Measurements from ENCODE around the gene ADAMTS12.

ADAMTS12 gene

GRCh38 chr5:33766023-33766422, 125.8 kb downstream of the ADAMTS12 start:
- TF ChIP-seq CSDC2 (CRISPR knock-in tag; IDR thresholded peaks at IDR 0.05), result no peak
- TF ChIP-seq, protein P1, sequence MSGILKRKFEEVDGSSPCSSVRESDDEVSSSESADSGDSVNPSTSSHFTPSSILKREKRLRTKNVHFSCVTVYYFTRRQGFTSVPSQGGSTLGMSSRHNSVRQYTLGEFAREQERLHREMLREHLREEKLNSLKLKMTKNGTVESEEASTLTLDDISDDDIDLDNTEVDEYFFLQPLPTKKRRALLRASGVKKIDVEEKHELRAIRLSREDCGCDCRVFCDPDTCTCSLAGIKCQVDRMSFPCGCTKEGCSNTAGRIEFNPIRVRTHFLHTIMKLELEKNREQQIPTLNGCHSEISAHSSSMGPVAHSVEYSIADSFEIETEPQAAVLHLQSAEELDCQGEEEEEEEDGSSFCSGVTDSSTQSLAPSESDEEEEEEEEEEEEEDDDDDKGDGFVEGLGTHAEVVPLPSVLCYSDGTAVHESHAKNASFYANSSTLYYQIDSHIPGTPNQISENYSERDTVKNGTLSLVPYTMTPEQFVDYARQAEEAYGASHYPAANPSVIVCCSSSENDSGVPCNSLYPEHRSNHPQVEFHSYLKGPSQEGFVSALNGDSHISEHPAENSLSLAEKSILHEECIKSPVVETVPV (CRISPR knock-in tag; IDR thresholded peaks at IDR 0.05), result no peak
- TF ChIP-seq OSR1 (CRISPR knock-in tag; IDR thresholded peaks at IDR 0.05), result no peak
- no peak for TF ChIP-seq TCF4 (CRISPR knock-in tag; IDR thresholded peaks at IDR 0.05; ENCODE audit: borderline replicate concordance)
- TF ChIP-seq, protein P2, sequence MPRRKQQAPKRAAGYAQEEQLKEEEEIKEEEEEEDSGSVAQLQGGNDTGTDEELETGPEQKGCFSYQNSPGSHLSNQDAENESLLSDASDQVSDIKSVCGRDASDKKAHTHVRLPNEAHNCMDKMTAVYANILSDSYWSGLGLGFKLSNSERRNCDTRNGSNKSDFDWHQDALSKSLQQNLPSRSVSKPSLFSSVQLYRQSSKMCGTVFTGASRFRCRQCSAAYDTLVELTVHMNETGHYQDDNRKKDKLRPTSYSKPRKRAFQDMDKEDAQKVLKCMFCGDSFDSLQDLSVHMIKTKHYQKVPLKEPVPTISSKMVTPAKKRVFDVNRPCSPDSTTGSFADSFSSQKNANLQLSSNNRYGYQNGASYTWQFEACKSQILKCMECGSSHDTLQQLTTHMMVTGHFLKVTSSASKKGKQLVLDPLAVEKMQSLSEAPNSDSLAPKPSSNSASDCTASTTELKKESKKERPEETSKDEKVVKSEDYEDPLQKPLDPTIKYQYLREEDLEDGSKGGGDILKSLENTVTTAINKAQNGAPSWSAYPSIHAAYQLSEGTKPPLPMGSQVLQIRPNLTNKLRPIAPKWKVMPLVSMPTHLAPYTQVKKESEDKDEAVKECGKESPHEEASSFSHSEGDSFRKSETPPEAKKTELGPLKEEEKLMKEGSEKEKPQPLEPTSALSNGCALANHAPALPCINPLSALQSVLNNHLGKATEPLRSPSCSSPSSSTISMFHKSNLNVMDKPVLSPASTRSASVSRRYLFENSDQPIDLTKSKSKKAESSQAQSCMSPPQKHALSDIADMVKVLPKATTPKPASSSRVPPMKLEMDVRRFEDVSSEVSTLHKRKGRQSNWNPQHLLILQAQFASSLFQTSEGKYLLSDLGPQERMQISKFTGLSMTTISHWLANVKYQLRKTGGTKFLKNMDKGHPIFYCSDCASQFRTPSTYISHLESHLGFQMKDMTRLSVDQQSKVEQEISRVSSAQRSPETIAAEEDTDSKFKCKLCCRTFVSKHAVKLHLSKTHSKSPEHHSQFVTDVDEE (CRISPR knock-in tag; IDR thresholded peaks at IDR 0.05), result no peak
- TF ChIP-seq ZNF565 (CRISPR knock-in tag; conservative IDR thresholded peaks at IDR 0.05; ENCODE audit: low read depth), result no peak
- no peak for TF ChIP-seq ZC3H10 (CRISPR knock-in tag; IDR thresholded peaks at IDR 0.05)
- no peak for ATAC-seq

DNA sequence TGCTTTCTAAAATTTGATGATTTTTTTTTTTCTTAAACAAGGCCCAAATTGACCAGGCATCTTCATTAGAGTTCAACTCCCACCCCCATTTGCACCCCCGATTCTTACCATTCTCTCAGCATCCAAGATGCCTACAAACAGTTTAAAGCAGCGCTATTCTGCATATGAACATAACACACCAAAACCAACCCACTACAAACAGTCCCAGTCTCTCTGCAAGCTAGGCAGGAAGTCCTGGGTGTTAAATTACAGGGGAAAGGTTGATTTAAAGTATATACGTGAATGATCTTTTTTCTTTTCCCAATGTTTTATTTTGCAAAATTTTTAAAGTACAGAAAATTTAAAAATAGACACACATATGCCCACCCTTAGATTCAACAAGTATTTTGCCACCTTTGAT, 127.0 kb downstream of the ADAMTS12 start:
- no peak for TF ChIP-seq PPARA (CRISPR knock-in tag; IDR thresholded peaks at IDR 0.05; ENCODE audit: borderline replicate concordance)
- no peak for TF ChIP-seq ISL1 (CRISPR knock-in tag; IDR thresholded peaks at IDR 0.05)
- TF ChIP-seq SNAI2 (CRISPR knock-in tag; IDR thresholded peaks at IDR 0.05), result no peak
- TF ChIP-seq, protein P3, sequence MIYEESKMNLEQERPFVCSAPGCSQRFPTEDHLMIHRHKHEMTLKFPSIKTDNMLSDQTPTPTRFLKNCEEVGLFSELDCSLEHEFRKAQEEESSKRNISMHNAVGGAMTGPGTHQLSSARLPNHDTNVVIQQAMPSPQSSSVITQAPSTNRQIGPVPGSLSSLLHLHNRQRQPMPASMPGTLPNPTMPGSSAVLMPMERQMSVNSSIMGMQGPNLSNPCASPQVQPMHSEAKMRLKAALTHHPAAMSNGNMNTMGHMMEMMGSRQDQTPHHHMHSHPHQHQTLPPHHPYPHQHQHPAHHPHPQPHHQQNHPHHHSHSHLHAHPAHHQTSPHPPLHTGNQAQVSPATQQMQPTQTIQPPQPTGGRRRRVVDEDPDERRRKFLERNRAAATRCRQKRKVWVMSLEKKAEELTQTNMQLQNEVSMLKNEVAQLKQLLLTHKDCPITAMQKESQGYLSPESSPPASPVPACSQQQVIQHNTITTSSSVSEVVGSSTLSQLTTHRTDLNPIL (CRISPR knock-in tag; IDR thresholded peaks at IDR 0.05; ENCODE audit: low read depth), result no peak
- TF ChIP-seq, protein P4, sequence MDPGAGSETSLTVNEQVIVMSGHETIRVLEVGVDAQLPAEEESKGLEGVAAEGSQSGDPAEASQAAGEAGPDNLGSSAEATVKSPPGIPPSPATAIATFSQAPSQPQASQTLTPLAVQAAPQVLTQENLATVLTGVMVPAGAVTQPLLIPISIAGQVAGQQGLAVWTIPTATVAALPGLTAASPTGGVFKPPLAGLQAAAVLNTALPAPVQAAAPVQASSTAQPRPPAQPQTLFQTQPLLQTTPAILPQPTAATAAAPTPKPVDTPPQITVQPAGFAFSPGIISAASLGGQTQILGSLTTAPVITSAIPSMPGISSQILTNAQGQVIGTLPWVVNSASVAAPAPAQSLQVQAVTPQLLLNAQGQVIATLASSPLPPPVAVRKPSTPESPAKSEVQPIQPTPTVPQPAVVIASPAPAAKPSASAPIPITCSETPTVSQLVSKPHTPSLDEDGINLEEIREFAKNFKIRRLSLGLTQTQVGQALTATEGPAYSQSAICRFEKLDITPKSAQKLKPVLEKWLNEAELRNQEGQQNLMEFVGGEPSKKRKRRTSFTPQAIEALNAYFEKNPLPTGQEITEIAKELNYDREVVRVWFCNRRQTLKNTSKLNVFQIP (CRISPR knock-in tag; IDR thresholded peaks at IDR 0.05; ENCODE audit: borderline replicate concordance, low read depth), result no peak
- TF ChIP-seq CSDC2 (CRISPR knock-in tag; IDR thresholded peaks at IDR 0.05), result no peak
- TF ChIP-seq ZNF565 (CRISPR knock-in tag; conservative IDR thresholded peaks at IDR 0.05; ENCODE audit: low read depth), result no peak
- no peak for TF ChIP-seq ARNTL (CRISPR knock-in tag; IDR thresholded peaks at IDR 0.05; ENCODE audit: borderline replicate concordance, low read depth)
- no peak for TF ChIP-seq ZNF8 (CRISPR knock-in tag; IDR thresholded peaks at IDR 0.05)
- TF ChIP-seq BACH2 (CRISPR knock-in tag; IDR thresholded peaks at IDR 0.05; ENCODE audit: borderline replicate concordance), result no peak
- TF ChIP-seq ZNF70 (CRISPR knock-in tag; IDR thresholded peaks at IDR 0.05), result no peak
- TF ChIP-seq ZC3H10 (CRISPR knock-in tag; IDR thresholded peaks at IDR 0.05), result no peak
- TF ChIP-seq ESRRG (CRISPR knock-in tag; IDR thresholded peaks at IDR 0.05), result no peak
- no peak for TF ChIP-seq ZFP3 (CRISPR knock-in tag; IDR thresholded peaks at IDR 0.05)
- TF ChIP-seq, protein P1 (CRISPR knock-in tag; IDR thresholded peaks at IDR 0.05), result no peak
- TF ChIP-seq, protein P5, sequence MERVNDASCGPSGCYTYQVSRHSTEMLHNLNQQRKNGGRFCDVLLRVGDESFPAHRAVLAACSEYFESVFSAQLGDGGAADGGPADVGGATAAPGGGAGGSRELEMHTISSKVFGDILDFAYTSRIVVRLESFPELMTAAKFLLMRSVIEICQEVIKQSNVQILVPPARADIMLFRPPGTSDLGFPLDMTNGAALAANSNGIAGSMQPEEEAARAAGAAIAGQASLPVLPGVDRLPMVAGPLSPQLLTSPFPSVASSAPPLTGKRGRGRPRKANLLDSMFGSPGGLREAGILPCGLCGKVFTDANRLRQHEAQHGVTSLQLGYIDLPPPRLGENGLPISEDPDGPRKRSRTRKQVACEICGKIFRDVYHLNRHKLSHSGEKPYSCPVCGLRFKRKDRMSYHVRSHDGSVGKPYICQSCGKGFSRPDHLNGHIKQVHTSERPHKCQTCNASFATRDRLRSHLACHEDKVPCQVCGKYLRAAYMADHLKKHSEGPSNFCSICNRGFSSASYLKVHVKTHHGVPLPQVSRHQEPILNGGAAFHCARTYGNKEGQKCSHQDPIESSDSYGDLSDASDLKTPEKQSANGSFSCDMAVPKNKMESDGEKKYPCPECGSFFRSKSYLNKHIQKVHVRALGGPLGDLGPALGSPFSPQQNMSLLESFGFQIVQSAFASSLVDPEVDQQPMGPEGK (CRISPR knock-in tag; IDR thresholded peaks at IDR 0.05; ENCODE audit: borderline replicate concordance), result no peak
- no peak for TF ChIP-seq OSR1 (CRISPR knock-in tag; IDR thresholded peaks at IDR 0.05)
- TF ChIP-seq RARB (CRISPR knock-in tag; IDR thresholded peaks at IDR 0.05), result no peak
- no peak for TF ChIP-seq TOX (CRISPR knock-in tag; IDR thresholded peaks at IDR 0.05; ENCODE audit: borderline replicate concordance)
- no peak for ATAC-seq

Data from SK-N-SH treated with all-trans-retinoic acid at 6 μM for 48 hours (cell line).